Small intestine (tissue), 7 donors: ENCODE data around the gene CLIC5. TPM values are rescaled to one million over a fixed set of nuclear protein-coding genes. Genes with fewer than 3 reads are reported as not detected.

Source experiments
- DNase-seq, 2 donors: peaks; one replicate each; pipeline versions ENCODE4 v3.0.0 to v3.0.0-alpha.2; 2013
- FAIRE-seq: peaks from 2 replicates; lab custom pipeline; 2012; peaks lifted over from hg19 to GRCh38; lab: Jason Lieb, UNC
- H3K27ac ChIP-seq, 3 donors: one replicate each; pipeline ENCODE4 v1.5.1; 2013; ENCODE audit warnings: low read length in 2 of 3, mild to moderate bottlenecking in 2 of 3, control low read depth in 1 of 3, inconsistent platforms in 1 of 3, low read depth in 1 of 3, moderate library complexity in 1 of 3
- H3K27me3 ChIP-seq, 3 donors: one replicate each; pipeline ENCODE4 v1.6.1; 2013; ENCODE audit warnings: low read length in 3 of 3, inconsistent platforms in 1 of 3; ENCODE audit not compliant: control insufficient read depth in 3 of 3, insufficient read depth in 3 of 3
- H3K36me3 ChIP-seq, 3 donors: one replicate each; pipeline ENCODE4 v1.6.1; 2013; ENCODE audit warnings: low read length in 3 of 3, inconsistent platforms in 1 of 3, low read depth in 1 of 3, mild to moderate bottlenecking in 1 of 3, moderate library complexity in 1 of 3; ENCODE audit not compliant: control insufficient read depth in 3 of 3, insufficient read depth in 2 of 3
- H3K4me1 ChIP-seq, 3 donors: one replicate each; pipeline ENCODE4 v1.6.1; 2013; ENCODE audit warnings: low read length in 2 of 3, inconsistent platforms in 1 of 3, low read depth in 1 of 3, mild to moderate bottlenecking in 1 of 3, moderate library complexity in 1 of 3; ENCODE audit not compliant: control insufficient read depth in 3 of 3, insufficient read depth in 2 of 3
- H3K4me3 ChIP-seq, 3 donors: one replicate each; pipeline ENCODE4 v1.5.1; 2013; ENCODE audit warnings: low read length in 3 of 3, control low read depth in 1 of 3, inconsistent platforms in 1 of 3, low read depth in 1 of 3, mild to moderate bottlenecking in 1 of 3, moderate library complexity in 1 of 3
- H3K9me3 ChIP-seq, 2 donors: one replicate each; pipeline ENCODE4 v1.6.1; 2013; ENCODE audit warnings: low read depth in 1 of 2, low read length in 1 of 2; ENCODE audit not compliant: control insufficient read depth in 2 of 2, insufficient read depth in 1 of 2
- WGBS, 3 donors: extraction: QIAGEN DNeasy Blood & Tissue Kit; methylation state at CpG; one replicate each; pipeline ENCODE4 v1.1.7; 2013; 5-methylcytosine and 5-hydroxymethylcytosine counted together
- polyA plus RNA-seq, 4 donors: library from polyadenylated mRNA; stranded (reverse) in 3 of 4; unstranded in 1 of 4; fragments of 200-250 nt in 3 of 4; fragments of 120-200 nt in 1 of 4; gene quantifications; one replicate each; pipeline versions ENCODE4 v1.2.1 to v1.2.3, GENCODE V29; 2013
- donor health status: healthy with polysubstance abuse.
- donor health status: control.
- donor health status: control.
- donor health status: Bipolar disorder and iron deficiency.
- donor health status: healthy.

The CLIC5 gene
- polyA plus RNA-seq, 4 donors, result 9.3 to 65.7 (median 21.8) TPM

GRCh38 chr6:45971287-45971686 lies 44.4 kb downstream of the CLIC5 start:
- FAIRE-seq, result no peak
- no peaks in the 10 kb centered on the region for H3K27me3 ChIP-seq
- peaks cover 0 to 6% of the 10 kb centered on the region in 2 donors for H3K9me3 ChIP-seq
- H3K4me1 ChIP-seq, result peaks cover 5 to 6% (median 6%) of the 10 kb centered on the region in 3 donors
- H3K4me3 ChIP-seq, result no peak overlapping the region
- WGBS, 3 donors, result 88 to 96% (median 94%) methylated on average over 6 of the region's 6 CpGs
- no peak for DNase-seq
- H3K36me3 ChIP-seq, result peaks cover 0 to 10% (median 2%) of the 10 kb centered on the region in 3 donors
- no peak overlapping the region for H3K27ac ChIP-seq

DNA sequence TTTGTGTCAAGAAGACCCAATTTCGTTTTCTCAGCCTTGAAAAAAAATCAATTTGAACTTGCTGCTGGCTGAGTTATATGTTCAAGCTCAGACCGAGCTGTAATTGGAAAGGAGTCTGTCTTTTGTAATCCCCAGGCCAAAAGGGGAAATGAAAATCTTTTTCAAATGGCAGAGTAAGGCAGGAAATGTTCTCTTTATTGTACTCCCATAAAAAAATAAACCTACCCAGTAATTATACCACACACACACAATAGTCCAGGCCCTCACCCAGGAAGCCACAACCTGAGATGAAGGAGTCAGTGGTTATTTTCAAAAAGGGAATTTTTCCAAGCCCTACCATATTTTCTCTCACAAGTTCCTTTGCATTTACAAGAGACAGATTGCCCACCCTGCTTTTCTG lies 45.3 kb downstream of the CLIC5 start:
- Histone ChIP-seq H3K4me3 (no peak overlapping the region), H3K36me3 (peaks cover 0 to 10% (median 2%) of the 10 kb centered on the region in 3 donors), H3K4me1 (peaks cover 5 to 6% (median 6%) of the 10 kb centered on the region in 3 donors), H3K9me3 (peaks cover 0 to 5% of the 10 kb centered on the region in 2 donors), H3K27ac (peak overlapping the region in 1 of 3 donors; percentile 76), H3K27me3 (no peaks in the 10 kb centered on the region)
- FAIRE-seq (no peak), DNase-seq (peak; percentile 39 to 40)
- 12 to 24% (median 24%) methylated on average over 2 of the region's 2 CpGs for WGBS, 3 donors

DNA sequence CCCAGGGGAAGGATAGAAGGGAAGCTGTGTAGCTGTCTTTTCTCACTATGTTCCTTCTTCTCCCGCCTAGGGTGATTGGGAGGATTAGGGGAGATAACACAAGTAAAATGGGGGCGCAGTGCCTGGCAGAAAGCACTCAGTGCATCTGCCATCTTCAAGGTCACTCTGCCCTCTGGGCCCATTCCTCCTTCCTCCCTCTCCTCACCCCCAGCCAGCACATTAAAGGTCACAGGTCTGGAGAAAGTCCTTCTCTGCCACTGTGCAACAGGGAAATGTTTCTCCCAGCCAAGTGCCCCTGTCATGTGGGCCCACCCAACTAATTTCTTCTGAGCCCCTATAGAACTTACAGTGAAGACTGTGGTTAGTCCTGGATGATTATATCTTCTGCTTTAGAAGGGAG lies 45.8 kb downstream of the CLIC5 start:
- H3K27me3 ChIP-seq, result no peaks in the 10 kb centered on the region
- FAIRE-seq (no peak), DNase-seq (no peak)
- peaks cover 5 to 6% (median 6%) of the 10 kb centered on the region in 3 donors for H3K4me1 ChIP-seq
- peak overlapping the region in 1 of 3 donors; percentile 10 for H3K4me3 ChIP-seq
- peak overlapping the region in 1 of 3 donors; percentile 59 for H3K27ac ChIP-seq
- 60 to 87% (median 82%) methylated on average over 2 of the region's 2 CpGs for WGBS, 3 donors
- H3K9me3 ChIP-seq, result peaks cover 0 to under 1% of the 10 kb centered on the region in 2 donors
- H3K36me3 ChIP-seq, result peaks cover 0 to 10% (median 2%) of the 10 kb centered on the region in 3 donors

DNA sequence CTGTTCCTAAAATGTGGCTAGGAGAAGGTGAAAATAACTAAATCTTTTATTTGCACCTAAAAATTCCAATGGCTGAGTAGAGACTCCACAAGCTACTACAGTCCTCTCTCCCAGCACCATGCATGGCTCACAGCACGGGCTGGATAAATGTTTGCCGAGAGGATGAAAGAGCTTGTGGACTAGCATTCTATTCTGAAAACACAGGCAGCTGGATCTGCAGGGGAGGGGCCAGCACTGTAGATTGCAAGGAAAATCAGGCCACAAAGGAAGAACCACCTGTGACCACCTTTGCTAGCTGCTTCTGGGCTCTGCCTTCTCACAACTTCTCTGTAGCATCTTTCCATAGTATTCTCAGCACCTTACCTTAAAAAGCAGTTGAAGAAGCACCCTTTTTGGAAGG lies 46.6 kb downstream of the CLIC5 start:
- 82 to 86% (median 85%) methylated on average over 2 of the region's 2 CpGs for WGBS, 3 donors
- peaks cover 5 to 9% (median 6%) of the 10 kb centered on the region in 3 donors for H3K4me1 ChIP-seq
- FAIRE-seq, result no peak
- H3K36me3 ChIP-seq, result peaks cover 0 to 10% (median 2%) of the 10 kb centered on the region in 3 donors
- H3K27ac ChIP-seq, result no peak overlapping the region
- H3K9me3 ChIP-seq, result peaks cover 0 to 5% of the 10 kb centered on the region in 2 donors
- DNase-seq, result no peak
- no peak overlapping the region for H3K4me3 ChIP-seq
- no peaks in the 10 kb centered on the region for H3K27me3 ChIP-seq

- Histone ChIP-seq H3K27me3 (no peaks in the 10 kb centered on the region), H3K4me3 (no peak overlapping the region), H3K4me1 (peaks cover 5 to 9% (median 6%) of the 10 kb centered on the region in 3 donors), H3K36me3 (peaks cover 0 to 13% (median under 1%) of the 10 kb centered on the region in 3 donors), H3K9me3 (peaks cover 0 to 6% of the 10 kb centered on the region in 2 donors), H3K27ac (no peak overlapping the region)
- FAIRE-seq (no peak), DNase-seq (no peak)
- 100% methylated on average over 1 of the region's 1 CpG for WGBS, 3 donors
Observed at GRCh38 chr6:45967363-45967762, 48.3 kb downstream of the CLIC5 start.

GRCh38 chr6:45966797-45967196 lies 48.9 kb downstream of the CLIC5 start:
- Histone ChIP-seq H3K27me3 (no peaks in the 10 kb centered on the region), H3K36me3 (peaks cover 0 to 13% (median 0%) of the 10 kb centered on the region in 3 donors), H3K4me1 (peaks cover 5 to 9% (median 6%) of the 10 kb centered on the region in 3 donors), H3K9me3 (peaks cover 0 to 6% of the 10 kb centered on the region in 2 donors), H3K27ac (no peak overlapping the region), H3K4me3 (no peak overlapping the region)
- WGBS, 3 donors, result 69 to 88% (median 74%) methylated on average over 3 of the region's 3 CpGs
- FAIRE-seq (no peak), DNase-seq (peak in 1 of 2 donors; percentile 28)

GRCh38 chr6:45966340-45966739 lies 49.3 kb downstream of the CLIC5 start:
- FAIRE-seq, result no peak

GRCh38 chr6:45965792-45966191 lies 49.9 kb downstream of the CLIC5 start:
- Histone ChIP-seq H3K9me3 (peaks cover 0 to 6% of the 10 kb centered on the region in 2 donors), H3K4me3 (no peak overlapping the region), H3K27me3 (no peaks in the 10 kb centered on the region), H3K36me3 (peaks cover 0 to 13% (median 0%) of the 10 kb centered on the region in 3 donors), H3K4me1 (peaks cover 3 to 9% (median 6%) of the 10 kb centered on the region in 3 donors), H3K27ac (no peak overlapping the region)
- DNase-seq, result no peak
- FAIRE-seq, result no peak
- WGBS, 3 donors, result 80 to 98% (median 93%) methylated on average over 1 of the region's 1 CpG

More at GRCh38 chr6:45966340-45966739, 49.3 kb downstream of the CLIC5 start:
- H3K9me3 ChIP-seq, result peaks cover 0 to 6% of the 10 kb centered on the region in 2 donors
- WGBS, 3 donors, result 77 to 93% (median 85%) methylated on average over 4 of the region's 4 CpGs
- DNase-seq, result no peak
- H3K36me3 ChIP-seq, result peaks cover 0 to 13% (median 0%) of the 10 kb centered on the region in 3 donors
- H3K27ac ChIP-seq, result no peak overlapping the region
- H3K4me1 ChIP-seq, result peaks cover 3 to 9% (median 6%) of the 10 kb centered on the region in 3 donors
- no peak overlapping the region for H3K4me3 ChIP-seq
- no peaks in the 10 kb centered on the region for H3K27me3 ChIP-seq
